Astrocyte (in vitro differentiated cells and primary cell): ENCODE results near the gene RNH1.

ENCODE experiments used
- EZH2 ChIP-seq: IDR thresholded peaks from 2 replicates; pipeline ENCODE4 v1.6.1; 2012; ENCODE audit warnings: mild to moderate bottlenecking, low read length, inconsistent platforms; ENCODE audit not compliant: insufficient read depth
- TF ChIP-seq, protein P1 (sequence below): IDR thresholded peaks from 2 replicates; pipeline ENCODE4 v1.5.1; 2011; ENCODE audit warnings: low read depth, mild to moderate bottlenecking, inconsistent platforms, low read length, moderate library complexity; ENCODE audit not compliant: insufficient read depth

DNA sequence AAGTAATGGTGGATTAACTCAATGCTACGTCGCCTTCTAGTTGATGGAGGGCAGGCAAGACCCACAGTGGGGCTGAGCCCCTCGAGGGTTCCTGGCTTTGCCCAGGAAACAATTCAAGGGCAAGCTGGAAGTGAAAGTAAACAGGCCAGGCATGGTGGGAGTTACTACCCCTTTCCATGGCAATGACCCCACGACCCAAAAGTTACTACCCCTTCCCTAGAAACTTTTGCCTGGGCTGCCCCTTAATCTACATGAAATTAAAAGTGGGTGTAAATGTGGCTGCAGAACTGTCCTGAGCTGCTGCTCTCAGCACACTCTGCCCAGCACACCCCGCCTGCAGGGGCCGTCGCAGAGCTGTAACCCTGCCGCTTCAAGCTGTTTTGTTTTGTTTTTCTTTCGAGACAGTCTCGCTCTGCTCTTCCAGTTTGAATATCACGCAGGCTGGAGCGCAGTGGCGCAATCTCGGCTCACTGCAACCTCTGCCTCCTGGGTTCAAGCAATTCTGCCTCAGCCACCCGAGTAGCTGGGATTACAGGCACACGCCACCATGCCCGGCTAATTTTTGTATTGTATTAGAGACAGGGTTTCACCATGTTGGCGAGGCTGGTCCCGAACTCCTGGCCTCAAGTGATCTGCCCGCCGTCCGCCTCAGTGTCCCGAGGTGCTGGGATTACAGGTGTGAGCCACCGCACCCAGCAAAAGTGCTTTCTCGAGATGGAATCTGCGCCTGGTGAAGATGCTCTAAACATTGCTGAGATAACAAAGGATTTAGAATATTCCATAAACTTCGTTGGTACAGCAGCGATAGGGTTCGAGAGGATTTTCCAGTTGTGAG, 5.9 kb upstream of the RNH1 start:
- TF ChIP-seq, protein P1, sequence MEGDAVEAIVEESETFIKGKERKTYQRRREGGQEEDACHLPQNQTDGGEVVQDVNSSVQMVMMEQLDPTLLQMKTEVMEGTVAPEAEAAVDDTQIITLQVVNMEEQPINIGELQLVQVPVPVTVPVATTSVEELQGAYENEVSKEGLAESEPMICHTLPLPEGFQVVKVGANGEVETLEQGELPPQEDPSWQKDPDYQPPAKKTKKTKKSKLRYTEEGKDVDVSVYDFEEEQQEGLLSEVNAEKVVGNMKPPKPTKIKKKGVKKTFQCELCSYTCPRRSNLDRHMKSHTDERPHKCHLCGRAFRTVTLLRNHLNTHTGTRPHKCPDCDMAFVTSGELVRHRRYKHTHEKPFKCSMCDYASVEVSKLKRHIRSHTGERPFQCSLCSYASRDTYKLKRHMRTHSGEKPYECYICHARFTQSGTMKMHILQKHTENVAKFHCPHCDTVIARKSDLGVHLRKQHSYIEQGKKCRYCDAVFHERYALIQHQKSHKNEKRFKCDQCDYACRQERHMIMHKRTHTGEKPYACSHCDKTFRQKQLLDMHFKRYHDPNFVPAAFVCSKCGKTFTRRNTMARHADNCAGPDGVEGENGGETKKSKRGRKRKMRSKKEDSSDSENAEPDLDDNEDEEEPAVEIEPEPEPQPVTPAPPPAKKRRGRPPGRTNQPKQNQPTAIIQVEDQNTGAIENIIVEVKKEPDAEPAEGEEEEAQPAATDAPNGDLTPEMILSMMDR, result no peak
- TF ChIP-seq EZH2, result no peak
